Amniotic epithelial cell (primary cell): Measurements from ENCODE around the gene FAM72A.
"Not testable (repeated sequence)": the region's sequence is repeated elsewhere in the genome, so short reads cannot be mapped to it uniquely, and the experiment has no call there.

Experiments used
- DNase-seq: peaks from one replicate; pipeline ENCODE4 v3.0.0-alpha.2; 2010; ENCODE audit warnings: low read depth

The FAM72A gene

GRCh38 chr1:206169794-206170193 lies 32.8 kb downstream of the FAM72A start:
- DNase-seq = peak; percentile 78

- DNase-seq = not testable (repeated sequence)
These were observed 35.1 kb downstream of the FAM72A start for GRCh38 chr1:206167350-206168029.

- DNase-seq = no peak
These were observed 56.8 kb downstream of the FAM72A start for GRCh38 chr1:206145771-206146290.

- DNase-seq = no peak
These were observed 58.0 kb downstream of the FAM72A start for GRCh38 chr1:206144605-206145004.

- DNase-seq = no peak
These were observed 59.0 kb downstream of the FAM72A start for GRCh38 chr1:206143537-206144172.

GRCh38 chr1:206142770-206143169 lies 59.9 kb downstream of the FAM72A start:
- no peak for DNase-seq

- DNase-seq = no peak
These were observed 60.6 kb downstream of the FAM72A start for GRCh38 chr1:206142011-206142410.

- no peak for DNase-seq
These were observed 66.4 kb downstream of the FAM72A start for GRCh38 chr1:206136241-206136640.
